Glutamatergic neuron (in vitro differentiated cells): ENCODE data around the gene ACSS1. TPM values are rescaled to one million over a fixed set of nuclear protein-coding genes. Genes with fewer than 3 reads are reported as not detected.

Source experiments
- DNase-seq: peaks from one replicate; pipeline ENCODE4 v3.0.0; 2022
- H3K27ac Mint-ChIP-seq: one replicate; pipeline ENCODE4 v1.8.0; 2020; ENCODE audit warnings: mild to moderate bottlenecking, mixed read lengths, inconsistent platforms; ENCODE audit not compliant: unreplicated experiment
- H3K27me3 Mint-ChIP-seq: one replicate; pipeline ENCODE4 v1.8.0; 2020; ENCODE audit warnings: mild to moderate bottlenecking, moderate library complexity, mixed read lengths, inconsistent platforms; ENCODE audit not compliant: unreplicated experiment
- H3K36me3 Mint-ChIP-seq: one replicate; pipeline ENCODE4 v1.8.0; 2020; ENCODE audit warnings: mild to moderate bottlenecking, mixed read lengths, inconsistent platforms; ENCODE audit not compliant: unreplicated experiment
- H3K4me1 Mint-ChIP-seq: one replicate; pipeline ENCODE4 v1.8.0; 2020; ENCODE audit warnings: mild to moderate bottlenecking, low read depth, mixed read lengths, inconsistent platforms; ENCODE audit not compliant: unreplicated experiment
- H3K4me3 Mint-ChIP-seq: one replicate; pipeline ENCODE4 v1.8.0; 2020; ENCODE audit warnings: mild to moderate bottlenecking, mixed read lengths, inconsistent platforms; ENCODE audit not compliant: unreplicated experiment
- H3K9me3 Mint-ChIP-seq: one replicate; pipeline ENCODE4 v1.8.0; 2020; ENCODE audit warnings: mild to moderate bottlenecking, moderate library complexity, mixed read lengths, inconsistent platforms; ENCODE audit not compliant: unreplicated experiment
- total RNA-seq: library from RNA; stranded (reverse); fragmentation: NEBNext Ultra II Directional; extraction: Animal tissue kit (Norgen Biotek cat#: 25700); gene quantifications from one replicate; pipeline ENCODE4 v1.2.1, GENCODE V29; 2021; ENCODE audit not compliant: unreplicated experiment
- TF ChIP-seq, protein P1 (sequence below): fragments of 200-600 bp; sonication (generic); IDR thresholded peaks from one replicate; pipeline ENCODE4 v1.5.0; 2021; ENCODE audit not compliant: partially characterized antibody, unreplicated experiment

The ACSS1 gene
- total RNA-seq, 1 donor from 2014 or later: not detected

DNA sequence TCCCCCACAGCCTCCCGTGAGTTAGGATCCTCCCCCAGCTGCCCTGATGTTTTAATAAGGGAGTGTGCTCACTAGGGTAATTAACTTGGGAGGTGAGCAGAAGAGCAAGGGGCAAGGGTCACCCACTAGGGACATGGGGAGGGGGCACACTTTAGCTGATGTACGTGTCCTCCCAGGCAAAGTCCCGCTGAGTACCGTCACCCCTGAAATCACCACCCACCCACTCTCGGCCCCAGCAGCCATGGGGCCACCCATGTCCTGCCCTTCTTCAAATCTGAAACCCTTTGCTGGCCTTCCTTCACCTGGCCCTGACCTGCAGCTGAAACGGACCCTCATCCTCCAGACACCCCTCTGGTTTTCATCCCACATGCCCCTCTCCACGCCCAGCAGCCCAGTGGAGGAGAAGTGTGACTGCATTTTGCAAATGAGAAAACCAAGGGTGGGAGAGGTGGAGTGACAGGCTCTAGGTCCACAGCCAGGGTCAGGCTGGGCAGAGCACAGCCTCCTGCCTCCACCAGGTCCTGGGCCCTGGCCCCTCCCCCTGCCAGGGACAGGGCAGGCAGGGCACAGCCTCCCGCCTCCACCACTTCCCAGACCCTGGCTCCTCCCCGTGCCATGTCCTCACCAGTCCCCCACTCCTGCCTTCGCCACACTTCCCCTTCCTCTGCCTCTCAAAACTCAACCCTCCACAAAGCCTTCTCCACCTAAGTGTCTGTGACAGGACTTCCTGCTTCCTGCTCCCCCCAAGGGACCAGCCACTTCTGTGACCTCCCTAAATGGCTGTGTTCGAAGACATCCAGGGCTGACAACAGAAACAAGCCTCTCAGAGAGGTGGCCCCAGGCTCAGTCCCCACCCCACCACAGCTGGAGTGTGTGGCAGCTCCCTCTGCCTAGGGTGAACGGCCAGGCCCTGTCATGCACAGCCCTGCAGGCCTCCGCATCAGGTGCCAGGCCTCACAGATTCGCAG lies 15.1 kb downstream of the ACSS1 start:
- Mint-ChIP-seq H3K9me3 (no peaks in the 10 kb centered on the region), H3K27ac (no peak overlapping the region), H3K4me1 (no peaks in the 10 kb centered on the region), H3K27me3 (peaks cover 3% of the 10 kb centered on the region), H3K4me3 (no peak overlapping the region), H3K36me3 (no peaks in the 10 kb centered on the region)
- no peak for DNase-seq
- TF ChIP-seq, protein P1, sequence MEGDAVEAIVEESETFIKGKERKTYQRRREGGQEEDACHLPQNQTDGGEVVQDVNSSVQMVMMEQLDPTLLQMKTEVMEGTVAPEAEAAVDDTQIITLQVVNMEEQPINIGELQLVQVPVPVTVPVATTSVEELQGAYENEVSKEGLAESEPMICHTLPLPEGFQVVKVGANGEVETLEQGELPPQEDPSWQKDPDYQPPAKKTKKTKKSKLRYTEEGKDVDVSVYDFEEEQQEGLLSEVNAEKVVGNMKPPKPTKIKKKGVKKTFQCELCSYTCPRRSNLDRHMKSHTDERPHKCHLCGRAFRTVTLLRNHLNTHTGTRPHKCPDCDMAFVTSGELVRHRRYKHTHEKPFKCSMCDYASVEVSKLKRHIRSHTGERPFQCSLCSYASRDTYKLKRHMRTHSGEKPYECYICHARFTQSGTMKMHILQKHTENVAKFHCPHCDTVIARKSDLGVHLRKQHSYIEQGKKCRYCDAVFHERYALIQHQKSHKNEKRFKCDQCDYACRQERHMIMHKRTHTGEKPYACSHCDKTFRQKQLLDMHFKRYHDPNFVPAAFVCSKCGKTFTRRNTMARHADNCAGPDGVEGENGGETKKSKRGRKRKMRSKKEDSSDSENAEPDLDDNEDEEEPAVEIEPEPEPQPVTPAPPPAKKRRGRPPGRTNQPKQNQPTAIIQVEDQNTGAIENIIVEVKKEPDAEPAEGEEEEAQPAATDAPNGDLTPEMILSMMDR: no peak

DNA sequence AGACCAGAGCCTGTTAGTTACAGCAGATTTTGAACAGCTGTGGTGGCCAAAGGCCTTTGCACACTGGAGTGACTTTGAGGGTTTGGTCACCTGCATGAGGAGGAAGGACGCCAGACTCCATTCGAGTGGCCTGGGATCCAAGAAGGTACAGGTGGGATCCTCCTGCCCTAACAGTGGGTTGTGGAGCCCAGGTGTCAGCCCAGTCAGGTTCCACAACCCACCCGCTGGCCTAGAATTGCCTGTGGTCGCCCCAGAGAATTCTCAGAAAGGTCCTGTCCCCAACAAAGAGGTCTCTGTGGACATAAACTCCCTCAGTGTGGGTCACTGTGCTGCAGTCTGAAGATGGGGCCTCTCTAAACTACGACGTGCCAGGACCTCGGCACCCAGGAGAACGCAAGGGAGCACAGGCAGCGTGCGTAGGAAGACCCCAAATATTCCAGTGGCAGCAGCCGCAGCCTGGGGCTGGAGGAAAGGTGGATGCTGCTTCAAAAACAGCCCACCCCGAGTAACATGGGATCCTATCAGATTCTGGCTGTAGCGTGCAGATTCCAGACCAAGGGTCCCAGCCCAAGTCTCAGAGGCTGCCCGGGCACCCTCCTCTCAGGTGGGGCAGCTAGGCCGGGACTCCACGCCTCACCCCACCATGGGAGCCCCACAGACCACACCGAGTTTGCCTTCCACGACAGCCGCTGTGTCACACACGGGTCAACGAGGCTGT lies 16.0 kb downstream of the ACSS1 start:
- H3K27ac Mint-ChIP-seq: no peak overlapping the region
- TF ChIP-seq, protein P1: no peak

DNA sequence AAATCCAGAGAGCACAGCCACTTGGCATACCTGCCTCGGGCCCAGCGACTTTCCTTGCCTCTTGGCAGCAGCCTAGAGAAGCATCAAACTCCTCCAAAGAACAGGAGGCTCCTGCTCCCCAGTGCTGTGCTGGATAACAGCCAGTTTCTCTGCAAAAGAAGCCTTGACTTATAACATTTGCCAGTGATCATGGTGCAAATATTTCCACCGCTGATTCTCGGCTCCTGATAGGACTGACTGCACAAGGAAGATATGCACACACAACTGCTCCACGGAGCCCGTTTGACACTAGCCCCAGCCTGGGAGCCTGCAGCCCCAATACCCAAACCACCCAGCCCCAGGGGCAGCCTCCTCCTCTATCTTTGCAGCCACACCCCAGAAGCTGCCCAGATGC lies 17.5 kb downstream of the ACSS1 start:
- Mint-ChIP-seq H3K4me1 (no peaks in the 10 kb centered on the region), H3K4me3 (no peak overlapping the region), H3K9me3 (peaks cover 3% of the 10 kb centered on the region), H3K27ac (no peak overlapping the region), H3K27me3 (peaks cover 1% of the 10 kb centered on the region), H3K36me3 (no peaks in the 10 kb centered on the region)
- no peak for DNase-seq
- TF ChIP-seq, protein P1: no peak

More for the DNA sequence above, 16.0 kb downstream of the ACSS1 start:
- H3K27me3 Mint-ChIP-seq: peaks cover 1% of the 10 kb centered on the region
- no peaks in the 10 kb centered on the region for H3K36me3 Mint-ChIP-seq
- no peak for DNase-seq
- H3K4me3 Mint-ChIP-seq: no peak overlapping the region
- peaks cover under 1% of the 10 kb centered on the region for H3K9me3 Mint-ChIP-seq
- no peaks in the 10 kb centered on the region for H3K4me1 Mint-ChIP-seq

DNA sequence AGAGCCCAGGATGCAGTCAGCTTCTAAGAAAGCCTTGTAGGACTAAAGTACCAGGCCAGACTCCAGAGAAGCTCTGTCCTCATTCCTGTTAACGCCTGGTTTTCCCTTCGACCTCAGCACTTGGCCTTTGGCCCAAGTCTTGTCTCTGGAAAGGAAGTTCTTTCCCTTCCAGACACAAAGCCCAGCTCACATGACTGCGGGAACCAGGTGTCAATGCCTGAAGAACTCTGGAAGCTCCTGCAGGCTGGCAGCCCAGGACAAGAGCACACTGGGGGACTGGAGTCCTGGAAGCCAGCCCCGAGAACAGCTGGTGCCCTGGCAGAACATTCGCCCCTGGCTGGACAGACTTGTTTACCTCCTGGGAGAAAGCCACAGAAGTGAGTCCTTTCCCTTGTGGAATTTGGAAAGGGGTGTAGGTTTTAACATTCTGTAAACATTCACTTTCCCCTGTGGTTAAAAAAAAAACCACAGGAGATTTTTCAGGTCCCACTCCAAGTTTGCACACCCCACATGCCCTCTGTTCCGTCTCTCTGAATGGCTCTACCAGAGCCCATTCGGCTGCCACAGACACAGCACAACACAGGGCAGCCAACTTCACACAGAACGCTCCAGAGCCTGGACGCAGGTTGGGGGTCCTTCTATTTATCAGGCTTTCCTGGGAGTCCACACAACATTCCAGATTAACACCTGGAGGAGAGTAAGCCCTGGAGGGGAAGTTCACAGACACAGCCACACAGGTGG lies 18.1 kb downstream of the ACSS1 start:
- DNase-seq: no peak
- Mint-ChIP-seq H3K27me3 (peaks cover 1% of the 10 kb centered on the region), H3K4me3 (no peak overlapping the region), H3K9me3 (peaks cover 3% of the 10 kb centered on the region), H3K4me1 (no peaks in the 10 kb centered on the region), H3K36me3 (no peaks in the 10 kb centered on the region), H3K27ac (no peak overlapping the region)
- TF ChIP-seq, protein P1: no peak
